ENCODE measurements around the gene KRT8.
"Not testable (repeated sequence)": the region's sequence is repeated elsewhere in the genome, so short reads cannot be mapped to it uniquely, and the experiment has no call there.

The KRT8 gene

GRCh38 chr12:52904509-52905300 is at the start of gene KRT8:
Gene KRT8, minus strand, starts transcription at chr12:52905076. Its CDS starts 95 bp downstream, at chr12:52904981.
- DNase-seq = not testable (repeated sequence)

- DNase-seq = no peak
Observed at GRCh38 chr12:52953181-52953841, 48.4 kb upstream of the KRT8 start.

- DNase-seq = no peak
Observed at GRCh38 chr12:52952076-52952801, 47.4 kb upstream of the KRT8 start.

GRCh38 chr12:52951640-52952039 is 46.8 kb upstream of the KRT8 start:
- no peak for DNase-seq

- no peak for DNase-seq
Observed at GRCh38 chr12:52951126-52951525, 46.2 kb upstream of the KRT8 start.

GRCh38 chr12:52950553-52950952 is 45.7 kb upstream of the KRT8 start:
- DNase-seq = no peak

GRCh38 chr12:52949413-52950331 is 44.8 kb upstream of the KRT8 start:
- DNase-seq = no peak

GRCh38 chr12:52947738-52948423 is 43.0 kb upstream of the KRT8 start:
- DNase-seq = no peak

GRCh38 chr12:52946797-52947547 is 42.1 kb upstream of the KRT8 start:
- DNase-seq = no peak

GRCh38 chr12:52946334-52946733 is 41.5 kb upstream of the KRT8 start:
- DNase-seq = no peak

- DNase-seq = no peak
Observed at GRCh38 chr12:52945389-52946232, 40.7 kb upstream of the KRT8 start.

GRCh38 chr12:52944683-52945388 is 40.0 kb upstream of the KRT8 start:
- no peak for DNase-seq

- no peak for DNase-seq
Observed at GRCh38 chr12:52942901-52943181, 38.0 kb upstream of the KRT8 start.

- DNase-seq = no peak
Observed at GRCh38 chr12:52942066-52942900, 37.4 kb upstream of the KRT8 start.

GRCh38 chr12:52929538-52929937 is 24.7 kb upstream of the KRT8 start:
- no peak for DNase-seq

GRCh38 chr12:52927964-52928363 is 23.1 kb upstream of the KRT8 start:
- no peak for DNase-seq

GRCh38 chr12:52926596-52927234 is 21.8 kb upstream of the KRT8 start:
- no peak for DNase-seq
